ENCODE data around the gene ZDHHC12.

GRCh38 chr9:128762671-128763449 is 38.9 kb upstream of the ZDHHC12 start:
- no peak for TF ChIP-seq SP1 (IDR thresholded peaks at IDR 0.05)
- TF ChIP-seq FOXM1 (IDR thresholded peaks at IDR 0.05; ENCODE audit: borderline replicate concordance) = no peak
- TF ChIP-seq BHLHE40 (IDR thresholded peaks at IDR 0.05; ENCODE audit: borderline replicate concordance) = no peak
- no peak for TF ChIP-seq NFRKB (IDR thresholded peaks at IDR 0.05)
- TF ChIP-seq ARNT (IDR thresholded peaks at IDR 0.05) = no peak
- TF ChIP-seq FOXA1 (IDR thresholded peaks at IDR 0.05) = no peak
- no peak for TF ChIP-seq TARDBP (IDR thresholded peaks at IDR 0.05)
- no peak for TF ChIP-seq CTBP1 (IDR thresholded peaks at IDR 0.05; ENCODE audit: borderline replicate concordance)
- TF ChIP-seq FOXK2 (IDR thresholded peaks at IDR 0.05) = no peak
- TF ChIP-seq HDGF (IDR thresholded peaks at IDR 0.05; ENCODE audit: borderline replicate concordance) = no peak

Data from HEK293T (cell line).